Liver (tissue), 9 donors: ENCODE data around the gene GJA10. TPM values are rescaled to one million over a fixed set of nuclear protein-coding genes. Genes with fewer than 3 reads are reported as not detected.

Source experiments
- DNase-seq: peaks from one replicate; pipeline ENCODE4 v3.0.0-alpha.2; 2017; ENCODE audit warnings: low spot score
- H3K27ac ChIP-seq, 2 donors: one replicate each; pipeline ENCODE4 v1.7.0; 2013; ENCODE audit warnings: inconsistent platforms in 2 of 2, low read length in 2 of 2, control low read depth in 1 of 2, low read depth in 1 of 2, mild to moderate bottlenecking in 1 of 2
- H3K27me3 ChIP-seq, 4 donors: one replicate each; pipeline versions ENCODE4 v1.6.1 to v1.7.0; 2013; ENCODE audit warnings: low read length in 3 of 4, inconsistent platforms in 1 of 4, mild to moderate bottlenecking in 1 of 4, moderate library complexity in 1 of 4; ENCODE audit not compliant: control insufficient read depth in 4 of 4, insufficient read depth in 4 of 4
- H3K36me3 ChIP-seq, 4 donors: one replicate each; pipeline versions ENCODE4 v1.6.1 to v1.7.0; 2013; ENCODE audit warnings: low read length in 3 of 4, mild to moderate bottlenecking in 3 of 4, low read depth in 1 of 4, moderate library complexity in 1 of 4; ENCODE audit not compliant: control insufficient read depth in 4 of 4, insufficient read depth in 3 of 4
- H3K4me1 ChIP-seq, 4 donors: one replicate each; pipeline versions ENCODE4 v1.6.1 to v1.7.0; 2013; ENCODE audit warnings: low read length in 3 of 4, mild to moderate bottlenecking in 3 of 4, moderate library complexity in 1 of 4; ENCODE audit not compliant: control insufficient read depth in 4 of 4, insufficient read depth in 4 of 4
- H3K4me3 ChIP-seq, 3 donors: one replicate each; pipeline versions ENCODE4 v1.6.1 to v1.7.0; 2013; ENCODE audit warnings: low read length in 3 of 3, control low read depth in 1 of 3, low read depth in 1 of 3, mild to moderate bottlenecking in 1 of 3
- H3K9ac ChIP-seq, 2 donors: one replicate each; pipeline ENCODE4 v1.7.0; 2013; ENCODE audit warnings: low read length in 2 of 2, mild to moderate bottlenecking in 2 of 2, moderate library complexity in 2 of 2, control low read depth in 1 of 2, low read depth in 1 of 2
- H3K9me3 ChIP-seq, 4 donors: one replicate each; pipeline versions ENCODE4 v1.6.1 to v1.7.0; 2013; ENCODE audit warnings: low read length in 3 of 4; ENCODE audit not compliant: control insufficient read depth in 4 of 4
- EGR1 ChIP-seq, 2 donors: IDR thresholded peaks; 2 replicates each; pipeline ENCODE4 v1.6.1; 2016 to 2018; ENCODE audit warnings: antibody characterized with exemption in 2 of 2, low read depth in 2 of 2
- FOXA1 ChIP-seq: IDR thresholded peaks from 2 replicates; pipeline ENCODE4 v1.6.1; 2016; ENCODE audit warnings: antibody characterized with exemption
- HNF4G ChIP-seq: IDR thresholded peaks from 2 replicates; pipeline ENCODE4 v1.6.1; 2016; ENCODE audit warnings: antibody characterized with exemption
- JUND ChIP-seq, 2 donors: IDR thresholded peaks; 2 replicates each; pipeline ENCODE4 v1.6.1; 2016; ENCODE audit warnings: antibody characterized with exemption in 2 of 2
- NR2F2 ChIP-seq: IDR thresholded peaks from 2 replicates; pipeline ENCODE4 v1.6.1; 2016; ENCODE audit warnings: antibody characterized with exemption
- RAD21 ChIP-seq, 2 donors: IDR thresholded peaks; 2 replicates each; pipeline ENCODE4 v1.6.1; 2016; ENCODE audit warnings: antibody characterized with exemption in 2 of 2, mild to moderate bottlenecking in 2 of 2
- SP1 ChIP-seq: IDR thresholded peaks from 2 replicates; pipeline ENCODE4 v1.6.1; 2018; ENCODE audit warnings: antibody characterized with exemption, mild to moderate bottlenecking
- TAF1 ChIP-seq: conservative IDR thresholded peaks from 2 replicates; pipeline ENCODE4 v1.6.1; 2016; ENCODE audit warnings: antibody characterized with exemption, mild to moderate bottlenecking
- YY1 ChIP-seq: IDR thresholded peaks from 2 replicates; pipeline ENCODE4 v1.6.1; 2016; ENCODE audit warnings: antibody characterized with exemption, mild to moderate bottlenecking
- WGBS: extraction: QIAGEN DNeasy Blood & Tissue Kit; methylation state at CpG from one replicate; pipeline ENCODE4 v1.1.7; 2013; 5-methylcytosine and 5-hydroxymethylcytosine counted together
- polyA plus RNA-seq, 2 donors: library from polyadenylated mRNA; stranded (reverse) in 1 of 2; unstranded in 1 of 2; fragments of 200-250 nt in 1 of 2; fragments of >200 nt in 1 of 2; fragmentation: Nextera tagmentation in 1 of 2; extraction: Ambion mirVana in 1 of 2; gene quantifications; one replicate each; pipeline versions ENCODE4 v1.2.1 to v1.2.3, GENCODE V29; 2013 to 2015
- total RNA-seq, 2 donors: library from RNA; depleted of rRNA; stranded (reverse); fragments of >200 nt; gene quantifications; one replicate each; pipeline ENCODE4 v1.2.3, GENCODE V29; 2014
- TF ChIP-seq, protein P1 (sequence below): IDR thresholded peaks from 2 replicates; pipeline ENCODE4 v1.6.1; 2016; ENCODE audit warnings: antibody characterized with exemption, mild to moderate bottlenecking
- TF ChIP-seq, protein P2 (sequence below): fragments of 150-350 bp; IDR thresholded peaks from 2 replicates; pipeline ENCODE4 v1.5.1; 2017; ENCODE audit warnings: improper control_type of control experiment, low read depth, low read length; ENCODE audit not compliant: missing input control
- TF ChIP-seq, protein P3 (sequence below): IDR thresholded peaks from 2 replicates; pipeline ENCODE4 v1.6.1; 2016; ENCODE audit warnings: antibody characterized with exemption
- TF ChIP-seq, protein P4 (sequence below): IDR thresholded peaks from 2 replicates; pipeline ENCODE4 v1.6.1; 2016; ENCODE audit warnings: antibody characterized with exemption
- TF ChIP-seq, protein P5 (sequence below): IDR thresholded peaks from 2 replicates; pipeline ENCODE4 v1.6.1; 2016; ENCODE audit warnings: antibody characterized with exemption
- donor health status: healthy.
- donor health status: healthy.
- donor health status: healthy.
- donor health status: healthy.
- donor health status: healthy.

GJA10 gene
- total and polyA plus RNA-seq, 4 donors, result not detected

DNA sequence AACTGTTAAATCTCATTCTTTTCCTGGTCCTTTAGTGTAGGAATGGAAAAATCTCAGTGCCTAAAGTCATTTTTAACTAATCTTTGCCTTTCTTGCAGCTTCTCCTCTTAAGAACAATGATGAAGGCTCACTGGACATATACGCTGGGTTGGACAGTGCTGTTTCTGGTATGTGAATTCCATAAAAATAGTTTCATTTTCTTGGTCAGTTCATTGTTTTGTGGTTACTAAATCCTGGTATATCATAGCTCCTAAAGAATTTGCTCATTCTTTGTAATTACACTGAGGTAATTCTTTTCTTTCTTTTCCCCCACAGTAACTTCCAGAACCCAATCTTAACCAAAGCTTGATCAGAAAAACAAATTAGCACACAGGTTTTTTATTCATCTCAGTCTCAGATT is 41.2 kb upstream of the GJA10 start:
- no peak overlapping the region for H3K9ac ChIP-seq
- H3K36me3 ChIP-seq, result peaks cover 9 to 28% (median 21%) of the 10 kb centered on the region in 4 donors
- H3K4me1 ChIP-seq, result no peaks in the 10 kb centered on the region
- no peaks in the 10 kb centered on the region for H3K27me3 ChIP-seq
- H3K27ac ChIP-seq, result no peak overlapping the region
- DNase-seq, result no peak
- WGBS, result 96% methylated on average over 1 of the region's 1 CpG
- H3K9me3 ChIP-seq, result no peaks in the 10 kb centered on the region
- TF ChIP-seq RAD21 (IDR thresholded peaks at IDR 0.05) (no peak), SP1 (no peak), FOXA1 (no peak), EGR1 (IDR thresholded peaks at IDR 0.05; ENCODE audit: low read depth in 2 of 2) (no peak), HNF4G (no peak), NR2F2 (no peak), YY1 (no peak)
- TF ChIP-seq, protein P1, sequence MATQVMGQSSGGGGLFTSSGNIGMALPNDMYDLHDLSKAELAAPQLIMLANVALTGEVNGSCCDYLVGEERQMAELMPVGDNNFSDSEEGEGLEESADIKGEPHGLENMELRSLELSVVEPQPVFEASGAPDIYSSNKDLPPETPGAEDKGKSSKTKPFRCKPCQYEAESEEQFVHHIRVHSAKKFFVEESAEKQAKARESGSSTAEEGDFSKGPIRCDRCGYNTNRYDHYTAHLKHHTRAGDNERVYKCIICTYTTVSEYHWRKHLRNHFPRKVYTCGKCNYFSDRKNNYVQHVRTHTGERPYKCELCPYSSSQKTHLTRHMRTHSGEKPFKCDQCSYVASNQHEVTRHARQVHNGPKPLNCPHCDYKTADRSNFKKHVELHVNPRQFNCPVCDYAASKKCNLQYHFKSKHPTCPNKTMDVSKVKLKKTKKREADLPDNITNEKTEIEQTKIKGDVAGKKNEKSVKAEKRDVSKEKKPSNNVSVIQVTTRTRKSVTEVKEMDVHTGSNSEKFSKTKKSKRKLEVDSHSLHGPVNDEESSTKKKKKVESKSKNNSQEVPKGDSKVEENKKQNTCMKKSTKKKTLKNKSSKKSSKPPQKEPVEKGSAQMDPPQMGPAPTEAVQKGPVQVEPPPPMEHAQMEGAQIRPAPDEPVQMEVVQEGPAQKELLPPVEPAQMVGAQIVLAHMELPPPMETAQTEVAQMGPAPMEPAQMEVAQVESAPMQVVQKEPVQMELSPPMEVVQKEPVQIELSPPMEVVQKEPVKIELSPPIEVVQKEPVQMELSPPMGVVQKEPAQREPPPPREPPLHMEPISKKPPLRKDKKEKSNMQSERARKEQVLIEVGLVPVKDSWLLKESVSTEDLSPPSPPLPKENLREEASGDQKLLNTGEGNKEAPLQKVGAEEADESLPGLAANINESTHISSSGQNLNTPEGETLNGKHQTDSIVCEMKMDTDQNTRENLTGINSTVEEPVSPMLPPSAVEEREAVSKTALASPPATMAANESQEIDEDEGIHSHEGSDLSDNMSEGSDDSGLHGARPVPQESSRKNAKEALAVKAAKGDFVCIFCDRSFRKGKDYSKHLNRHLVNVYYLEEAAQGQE, result no peak
- TF ChIP-seq, protein P2, sequence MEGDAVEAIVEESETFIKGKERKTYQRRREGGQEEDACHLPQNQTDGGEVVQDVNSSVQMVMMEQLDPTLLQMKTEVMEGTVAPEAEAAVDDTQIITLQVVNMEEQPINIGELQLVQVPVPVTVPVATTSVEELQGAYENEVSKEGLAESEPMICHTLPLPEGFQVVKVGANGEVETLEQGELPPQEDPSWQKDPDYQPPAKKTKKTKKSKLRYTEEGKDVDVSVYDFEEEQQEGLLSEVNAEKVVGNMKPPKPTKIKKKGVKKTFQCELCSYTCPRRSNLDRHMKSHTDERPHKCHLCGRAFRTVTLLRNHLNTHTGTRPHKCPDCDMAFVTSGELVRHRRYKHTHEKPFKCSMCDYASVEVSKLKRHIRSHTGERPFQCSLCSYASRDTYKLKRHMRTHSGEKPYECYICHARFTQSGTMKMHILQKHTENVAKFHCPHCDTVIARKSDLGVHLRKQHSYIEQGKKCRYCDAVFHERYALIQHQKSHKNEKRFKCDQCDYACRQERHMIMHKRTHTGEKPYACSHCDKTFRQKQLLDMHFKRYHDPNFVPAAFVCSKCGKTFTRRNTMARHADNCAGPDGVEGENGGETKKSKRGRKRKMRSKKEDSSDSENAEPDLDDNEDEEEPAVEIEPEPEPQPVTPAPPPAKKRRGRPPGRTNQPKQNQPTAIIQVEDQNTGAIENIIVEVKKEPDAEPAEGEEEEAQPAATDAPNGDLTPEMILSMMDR, result no peak
- TF ChIP-seq, protein P3, sequence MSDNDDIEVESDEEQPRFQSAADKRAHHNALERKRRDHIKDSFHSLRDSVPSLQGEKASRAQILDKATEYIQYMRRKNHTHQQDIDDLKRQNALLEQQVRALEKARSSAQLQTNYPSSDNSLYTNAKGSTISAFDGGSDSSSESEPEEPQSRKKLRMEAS, result no peak
- no peak overlapping the region for H3K4me3 ChIP-seq

DNA sequence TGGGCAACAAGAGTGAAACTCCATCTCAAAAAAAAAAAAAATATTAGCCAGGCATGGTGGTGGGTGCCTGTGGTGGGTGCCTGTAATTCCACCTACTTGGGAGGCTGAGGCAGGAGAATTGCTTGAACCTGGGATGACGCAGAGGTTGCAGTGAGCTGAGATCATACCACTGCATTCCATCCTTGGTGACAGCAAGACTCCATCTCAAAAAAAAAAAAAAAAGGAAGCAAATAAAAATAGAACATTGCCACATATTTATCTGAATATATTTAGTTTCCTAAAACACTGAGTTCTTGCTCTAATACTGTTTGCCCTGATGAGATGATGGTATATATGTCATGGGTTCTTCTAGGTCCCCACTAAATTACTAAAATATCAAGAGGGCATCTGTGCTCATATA is 36.2 kb upstream of the GJA10 start:
- no peak for TF ChIP-seq SP1
- TF ChIP-seq, protein P4, sequence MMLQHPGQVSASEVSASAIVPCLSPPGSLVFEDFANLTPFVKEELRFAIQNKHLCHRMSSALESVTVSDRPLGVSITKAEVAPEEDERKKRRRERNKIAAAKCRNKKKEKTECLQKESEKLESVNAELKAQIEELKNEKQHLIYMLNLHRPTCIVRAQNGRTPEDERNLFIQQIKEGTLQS, result no peak
- no peak for TF ChIP-seq JUND (IDR thresholded peaks at IDR 0.05)
- TF ChIP-seq, protein P5, sequence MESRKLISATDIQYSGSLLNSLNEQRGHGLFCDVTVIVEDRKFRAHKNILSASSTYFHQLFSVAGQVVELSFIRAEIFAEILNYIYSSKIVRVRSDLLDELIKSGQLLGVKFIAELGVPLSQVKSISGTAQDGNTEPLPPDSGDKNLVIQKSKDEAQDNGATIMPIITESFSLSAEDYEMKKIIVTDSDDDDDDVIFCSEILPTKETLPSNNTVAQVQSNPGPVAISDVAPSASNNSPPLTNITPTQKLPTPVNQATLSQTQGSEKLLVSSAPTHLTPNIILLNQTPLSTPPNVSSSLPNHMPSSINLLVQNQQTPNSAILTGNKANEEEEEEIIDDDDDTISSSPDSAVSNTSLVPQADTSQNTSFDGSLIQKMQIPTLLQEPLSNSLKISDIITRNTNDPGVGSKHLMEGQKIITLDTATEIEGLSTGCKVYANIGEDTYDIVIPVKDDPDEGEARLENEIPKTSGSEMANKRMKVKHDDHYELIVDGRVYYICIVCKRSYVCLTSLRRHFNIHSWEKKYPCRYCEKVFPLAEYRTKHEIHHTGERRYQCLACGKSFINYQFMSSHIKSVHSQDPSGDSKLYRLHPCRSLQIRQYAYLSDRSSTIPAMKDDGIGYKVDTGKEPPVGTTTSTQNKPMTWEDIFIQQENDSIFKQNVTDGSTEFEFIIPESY, result no peak
- no peak for TF ChIP-seq TAF1
- WGBS, result 93% methylated on average over 1 of the region's 1 CpG
- no peaks in the 10 kb centered on the region for H3K9me3 ChIP-seq
- no peak overlapping the region for H3K4me3 ChIP-seq
- H3K27ac ChIP-seq, result no peak overlapping the region
- H3K9ac ChIP-seq, result no peak overlapping the region
- DNase-seq, result no peak
- no peaks in the 10 kb centered on the region for H3K27me3 ChIP-seq
- H3K4me1 ChIP-seq, result no peaks in the 10 kb centered on the region
- H3K36me3 ChIP-seq, result peaks cover 14 to 48% (median 38%) of the 10 kb centered on the region in 4 donors
